ENCODE data around the gene RPL6. TPM values are rescaled to one million over a fixed set of nuclear protein-coding genes. Genes with fewer than 3 reads are reported as not detected.
"Not testable (repeated sequence)": the region's sequence is repeated elsewhere in the genome, so short reads cannot be mapped to it uniquely, and the experiment has no call there.

The RPL6 gene
- 100 to 1,000 TPM; 700 to 967 TPM for total RNA-seq

GRCh38 chr12:112409064-112409905 lies at the start of gene RPL6:
Gene RPL6 (minus strand): TSS chr12:112409605. CDS start chr12:112408656, 949 bp downstream.
- Histone ChIP-seq H3K9me3 (no peaks in the 10 kb centered on the region), H3K4me3 (peak within 1 kb of the TSS; percentile 80 to 82), H3K4me1 (peaks cover 0 to 18% of the 10 kb centered on the region in 2 donors), H3K36me3 (peaks cover 41% of the 10 kb centered on the region), H3K27ac (peak within 1 kb of the TSS; percentile 86 to 92), H3K27me3 (no peaks in the 10 kb centered on the region)
- peak; percentile 89 for DNase-seq (ENCODE audit: low spot score)
- no peak for TF ChIP-seq CTCF (IDR thresholded peaks at IDR 0.05)

- Histone ChIP-seq H3K4me3 (no peak overlapping the region), H3K4me1 (no peaks in the 10 kb centered on the region), H3K36me3 (peaks cover 58% of the 10 kb centered on the region), H3K27ac (no peak overlapping the region), H3K9me3 (no peaks in the 10 kb centered on the region), H3K27me3 (no peaks in the 10 kb centered on the region)
- no peak for TF ChIP-seq CTCF (IDR thresholded peaks at IDR 0.05)
- DNase-seq (ENCODE audit: low spot score) = no peak
Observed at GRCh38 chr12:112458751-112459150, 49.3 kb upstream of the RPL6 start.

GRCh38 chr12:112458330-112458729 lies 48.9 kb upstream of the RPL6 start:
- Histone ChIP-seq H3K9me3 (no peaks in the 10 kb centered on the region), H3K4me1 (no peaks in the 10 kb centered on the region), H3K27me3 (no peaks in the 10 kb centered on the region), H3K4me3 (no peak overlapping the region), H3K36me3 (peaks cover 62% of the 10 kb centered on the region), H3K27ac (no peak overlapping the region)
- no peak for TF ChIP-seq CTCF (IDR thresholded peaks at IDR 0.05)
- no peak for DNase-seq (ENCODE audit: low spot score)

- H3K4me3 ChIP-seq; H3K27me3 ChIP-seq; H3K27ac ChIP-seq; DNase-seq (ENCODE audit: low spot score); H3K9me3 ChIP-seq; H3K4me1 ChIP-seq: not testable (repeated sequence)
- H3K36me3 ChIP-seq = peaks cover 70% of the 10 kb centered on the region
Observed at GRCh38 chr12:112457142-112457541, 47.7 kb upstream of the RPL6 start.

- Histone ChIP-seq H3K4me1 (no peaks in the 10 kb centered on the region), H3K36me3 (peaks cover 72% of the 10 kb centered on the region), H3K4me3 (no peak overlapping the region), H3K9me3 (no peaks in the 10 kb centered on the region), H3K27ac (no peak overlapping the region), H3K27me3 (no peaks in the 10 kb centered on the region)
- DNase-seq (ENCODE audit: low spot score) = no peak
- TF ChIP-seq CTCF (IDR thresholded peaks at IDR 0.05) = no peak
Observed at GRCh38 chr12:112456029-112456428, 46.6 kb upstream of the RPL6 start.

- H3K36me3 ChIP-seq = peaks cover 68% of the 10 kb centered on the region
- no peak overlapping the region for H3K27ac ChIP-seq
- no peak for TF ChIP-seq CTCF (IDR thresholded peaks at IDR 0.05)
- no peaks in the 10 kb centered on the region for H3K9me3 ChIP-seq
- no peaks in the 10 kb centered on the region for H3K4me1 ChIP-seq
- H3K4me3 ChIP-seq = no peak overlapping the region
- no peak for DNase-seq (ENCODE audit: low spot score)
- no peaks in the 10 kb centered on the region for H3K27me3 ChIP-seq
Observed at GRCh38 chr12:112450725-112451124, 41.3 kb upstream of the RPL6 start.

- H3K9me3 ChIP-seq; DNase-seq (ENCODE audit: low spot score); H3K27ac ChIP-seq; H3K4me3 ChIP-seq; H3K27me3 ChIP-seq; H3K4me1 ChIP-seq: not testable (repeated sequence)
- H3K36me3 ChIP-seq = peaks cover 43% of the 10 kb centered on the region
Observed at GRCh38 chr12:112448165-112448564, 38.8 kb upstream of the RPL6 start.

Data from right atrium auricular region (tissue), 2 donors.